Common myeloid progenitor, CD34-positive (primary cell): ENCODE results near the gene ZNF24. TPM values are rescaled to one million over a fixed set of nuclear protein-coding genes. Genes with fewer than 3 reads are reported as not detected.

Experiments
- CTCF ChIA-PET: fragments of 350-600 bp; sonication (Branson Sonifier 250); formaldehyde crosslinking; loops from one replicate; lab custom pipeline; 2021; ENCODE audit warnings: antibody characterized with exemption; lab: Charles Lee
- POLR2A ChIA-PET: fragments of 350-600 bp; sonication (Branson Sonifier 250); formaldehyde crosslinking; loops from one replicate; lab custom pipeline; 2021; ENCODE audit warnings: antibody characterized with exemption; lab: Charles Lee
- DNase-seq, 3 donors: peaks; one replicate each; pipeline versions ENCODE4 v3.0.0 to v3.0.0-alpha.2; 2013
- H3K27ac ChIP-seq, 2 experiments: 1 replicate in 1 of 2; 2 replicates in 1 of 2; pipeline ENCODE4 v1.7.0; 2013; ENCODE audit warnings: inconsistent platforms in 2 of 2, low read length in 2 of 2, mild to moderate bottlenecking in 2 of 2, low read depth in 1 of 2, moderate library complexity in 1 of 2; ENCODE audit not compliant: severe bottlenecking in 2 of 2, insufficient read depth in 1 of 2, poor library complexity in 1 of 2
- H3K27me3 ChIP-seq, 5 experiments: replicated peaks in 2 of 5; 1 replicate in 3 of 5; 2 replicates in 2 of 5; pipeline versions ENCODE4 v1.6.1 to v1.7.0; 2013; ENCODE audit warnings: low read length in 4 of 5, mild to moderate bottlenecking in 2 of 5, moderate library complexity in 2 of 5, inconsistent platforms in 1 of 5; ENCODE audit not compliant: insufficient read depth in 5 of 5, control insufficient read depth in 4 of 5
- H3K36me3 ChIP-seq, 4 experiments: 1 replicate in 2 of 4; 2 replicates in 2 of 4; pipeline versions ENCODE4 v1.6.1 to v1.7.0; 2013; ENCODE audit warnings: low read length in 3 of 4, control low read depth in 1 of 4, mild to moderate bottlenecking in 1 of 4; ENCODE audit not compliant: control insufficient read depth in 4 of 4, insufficient read depth in 4 of 4
- H3K4me1 ChIP-seq, 4 experiments: 1 replicate in 3 of 4; 2 replicates in 1 of 4; pipeline versions ENCODE4 v1.6.1 to v1.7.1; 2013; ENCODE audit warnings: low read length in 3 of 4, mild to moderate bottlenecking in 3 of 4, control low read depth in 1 of 4, inconsistent platforms in 1 of 4, moderate library complexity in 1 of 4; ENCODE audit not compliant: control insufficient read depth in 4 of 4, insufficient read depth in 4 of 4; ENCODE audit errors: control extremely low read depth in 1 of 4
- H3K4me3 ChIP-seq, 7 experiments: 1 replicate in 4 of 7; 2 replicates in 3 of 7; pipeline versions ENCODE4 v1.5.1 to v1.7.0; 2013; ENCODE audit warnings: mild to moderate bottlenecking in 7 of 7, low read length in 6 of 7, moderate library complexity in 6 of 7, inconsistent platforms in 2 of 7, low read depth in 2 of 7, control low read depth in 1 of 7; ENCODE audit not compliant: insufficient read depth in 4 of 7, control insufficient read depth in 1 of 7; ENCODE audit errors: extremely low read depth in 1 of 7
- H3K9me3 ChIP-seq, 5 experiments: 1 replicate in 4 of 5; 2 replicates in 1 of 5; pipeline versions ENCODE4 v1.6.1 to v1.7.1; 2013; ENCODE audit warnings: low read length in 4 of 5, mild to moderate bottlenecking in 2 of 5, inconsistent platforms in 1 of 5, low read depth in 1 of 5, moderate library complexity in 1 of 5; ENCODE audit not compliant: control insufficient read depth in 4 of 5, insufficient read depth in 2 of 5; ENCODE audit errors: control extremely low read depth in 1 of 5
- WGBS: methylation state at CpG from one replicate; pipeline ENCODE4 v1.1.5; 2013; ENCODE audit not compliant: insufficient coverage; 5-methylcytosine and 5-hydroxymethylcytosine counted together
- polyA plus RNA-seq: library from polyadenylated mRNA; unstranded; fragments of 120-200 nt; gene quantifications from one replicate; pipeline ENCODE4 v1.2.1, GENCODE V29; 2013

Gene ZNF24
- polyA plus RNA-seq = 36.7 TPM

GRCh38 chr18:35343936-35344735 lies at the start of gene ZNF24:
Gene ZNF24 (minus strand): TSS chr18:35344420. CDS start chr18:35340650, 3,770 bp downstream.
- under 1% methylated on average over 47 of the region's 64 CpGs for WGBS
- CTCF ChIA-PET = interaction anchor here (0.9 to 4.7 kb wide), 6 partner anchors 10 to 114 kb away, joined by 3 to 33 read pairs (median 4); partner anchors contain the start of gene ZSCAN30

GRCh38 chr18:35393716-35394115 lies 49.5 kb upstream of the ZNF24 start:
- DNase-seq = no peak
- POLR2A ChIA-PET = no interaction called here
- H3K36me3 ChIP-seq = no peaks in the 10 kb centered on the region
- no peaks in the 10 kb centered on the region for H3K27me3 ChIP-seq
- CTCF ChIA-PET = no interaction called here
- H3K4me1 ChIP-seq = no peaks in the 10 kb centered on the region
- H3K4me3 ChIP-seq = no peak overlapping the region
- no peak overlapping the region for H3K27ac ChIP-seq
- H3K9me3 ChIP-seq = no peaks in the 10 kb centered on the region

More at GRCh38 chr18:35343936-35344735, at the start of gene ZNF24:
- H3K36me3 ChIP-seq = peaks cover 12 to 29% (median 19%) of the 10 kb centered on the region in 4 experiments
- POLR2A ChIA-PET = interaction anchor here (0.6 to 1.4 kb wide), 5 partner anchors 54 to 224 kb away, joined by 3 to 6 read pairs (median 4); partner anchors contain the start of genes INO80C, ZNF397 and ZSCAN30
- no peaks in the 10 kb centered on the region for H3K27me3 ChIP-seq
- H3K27ac ChIP-seq = peak within 1 kb of the TSS; percentile 99
- peak; percentile 93 to 97 (median 97) for DNase-seq
- H3K9me3 ChIP-seq = no peaks in the 10 kb centered on the region
- H3K4me1 ChIP-seq = peaks cover 8 to 21% (median 17%) of the 10 kb centered on the region in 4 experiments
- H3K4me3 ChIP-seq = peak within 1 kb of the TSS; percentile 62 to 94 (median 83)

GRCh38 chr18:35392375-35392774 lies 48.2 kb upstream of the ZNF24 start:
- Histone ChIP-seq H3K9me3 (no peaks in the 10 kb centered on the region), H3K27ac (no peak overlapping the region), H3K4me3 (no peak overlapping the region), H3K27me3 (peaks cover 0 to 1% (median 0%) of the 10 kb centered on the region in 5 experiments), H3K4me1 (no peaks in the 10 kb centered on the region), H3K36me3 (no peaks in the 10 kb centered on the region)
- ChIA-PET CTCF (interaction anchor here (1.1 kb wide), 1 partner anchor 114 kb away, joined by 3 read pairs; no protein-coding TSS in a partner anchor), POLR2A (no interaction called here)
- no peak for DNase-seq

- Histone ChIP-seq H3K9me3 (no peaks in the 10 kb centered on the region), H3K36me3 (no peaks in the 10 kb centered on the region), H3K4me1 (peaks cover 0 to 4% (median 2%) of the 10 kb centered on the region in 4 experiments), H3K4me3 (no peak overlapping the region), H3K27me3 (peaks cover 0 to 1% (median 0%) of the 10 kb centered on the region in 5 experiments), H3K27ac (no peak overlapping the region)
- POLR2A ChIA-PET = interaction anchor here (0.6 kb wide), 1 partner anchor 146 kb away, joined by 3 read pairs; no protein-coding TSS in a partner anchor
- WGBS = 0% methylated on average over 1 of the region's 3 CpGs
- CTCF ChIA-PET = interaction anchor here (1.1 to 1.5 kb wide), 2 partner anchors 16 to 115 kb away, joined by 3 to 4 read pairs; no protein-coding TSS in a partner anchor
- DNase-seq = peak in 1 of 3 donors; percentile 26
Observed at GRCh38 chr18:35390951-35391700, 46.9 kb upstream of the ZNF24 start.

GRCh38 chr18:35389095-35389618 lies 44.9 kb upstream of the ZNF24 start:
- Histone ChIP-seq H3K36me3 (no peaks in the 10 kb centered on the region), H3K27ac (no peak overlapping the region), H3K27me3 (peaks cover 0 to 1% (median 0%) of the 10 kb centered on the region in 5 experiments), H3K4me1 (peaks cover 0 to 4% (median 2%) of the 10 kb centered on the region in 4 experiments), H3K9me3 (no peaks in the 10 kb centered on the region), H3K4me3 (no peak overlapping the region)
- DNase-seq = no peak
- CTCF ChIA-PET = interaction anchor here (1.2 kb wide), 1 partner anchor 159 kb away, joined by 3 read pairs; no protein-coding TSS in a partner anchor
- POLR2A ChIA-PET = no interaction called here
- WGBS = 67% methylated on average over 3 of the region's 5 CpGs

GRCh38 chr18:35387152-35387571 lies 42.9 kb upstream of the ZNF24 start:
- H3K4me1 ChIP-seq = peaks cover 0 to 4% (median 2%) of the 10 kb centered on the region in 4 experiments
- H3K9me3 ChIP-seq = no peaks in the 10 kb centered on the region
- H3K27me3 ChIP-seq = peaks cover 0 to 3% (median 0%) of the 10 kb centered on the region in 5 experiments
- H3K4me3 ChIP-seq = no peak overlapping the region
- POLR2A ChIA-PET = no interaction called here
- DNase-seq = peak; percentile 42 to 52 (median 51)
- H3K27ac ChIP-seq = no peak overlapping the region
- WGBS = 100% methylated on average over 2 of the region's 3 CpGs
- no peaks in the 10 kb centered on the region for H3K36me3 ChIP-seq
- CTCF ChIA-PET = interaction anchor here (0.8 to 2.3 kb wide), 11 partner anchors 8 to 260 kb away, joined by 3 to 16 read pairs (median 3); no protein-coding TSS in a partner anchor
